Pons (tissue), 1 donor: ENCODE measurements around the gene TMEM127.
A peak's percentile ranks its signal among the peaks of the same experiment; 100 is the strongest.

Source experiments
- DNase-seq: peaks from one replicate; pipeline ENCODE4 v3.0.0-alpha.2; 2016; ENCODE audit warnings: low spot score

Gene TMEM127

GRCh38 chr2:96205888-96206287 lies 59.9 kb downstream of the TMEM127 start:
- peak; percentile 49 for DNase-seq

- DNase-seq = peak; percentile 93
Observed at GRCh38 chr2:96204836-96205624, 60.8 kb downstream of the TMEM127 start.

- no peak for DNase-seq
Observed at GRCh38 chr2:96203130-96204028, 62.4 kb downstream of the TMEM127 start.

- no peak for DNase-seq
Observed at GRCh38 chr2:96202152-96202854, 63.5 kb downstream of the TMEM127 start.

- DNase-seq = no peak
Observed at GRCh38 chr2:96201338-96201737, 64.5 kb downstream of the TMEM127 start.

GRCh38 chr2:96198921-96199320 lies 66.9 kb downstream of the TMEM127 start:
- no peak for DNase-seq
